Erythroblast (primary cell): Measurements from ENCODE around the gene ZC3H18.

Source experiments
- GATA1 ChIP-seq: IDR thresholded peaks from 2 replicates; pipeline ENCODE4 v1.6.1; 2011; ENCODE audit warnings: low read depth, mild to moderate bottlenecking, control low read depth, low read length, moderate library complexity
- POLR2A ChIP-seq: IDR thresholded peaks from 2 replicates; pipeline ENCODE4 v1.6.1; 2011; ENCODE audit warnings: mild to moderate bottlenecking, low read length

DNA sequence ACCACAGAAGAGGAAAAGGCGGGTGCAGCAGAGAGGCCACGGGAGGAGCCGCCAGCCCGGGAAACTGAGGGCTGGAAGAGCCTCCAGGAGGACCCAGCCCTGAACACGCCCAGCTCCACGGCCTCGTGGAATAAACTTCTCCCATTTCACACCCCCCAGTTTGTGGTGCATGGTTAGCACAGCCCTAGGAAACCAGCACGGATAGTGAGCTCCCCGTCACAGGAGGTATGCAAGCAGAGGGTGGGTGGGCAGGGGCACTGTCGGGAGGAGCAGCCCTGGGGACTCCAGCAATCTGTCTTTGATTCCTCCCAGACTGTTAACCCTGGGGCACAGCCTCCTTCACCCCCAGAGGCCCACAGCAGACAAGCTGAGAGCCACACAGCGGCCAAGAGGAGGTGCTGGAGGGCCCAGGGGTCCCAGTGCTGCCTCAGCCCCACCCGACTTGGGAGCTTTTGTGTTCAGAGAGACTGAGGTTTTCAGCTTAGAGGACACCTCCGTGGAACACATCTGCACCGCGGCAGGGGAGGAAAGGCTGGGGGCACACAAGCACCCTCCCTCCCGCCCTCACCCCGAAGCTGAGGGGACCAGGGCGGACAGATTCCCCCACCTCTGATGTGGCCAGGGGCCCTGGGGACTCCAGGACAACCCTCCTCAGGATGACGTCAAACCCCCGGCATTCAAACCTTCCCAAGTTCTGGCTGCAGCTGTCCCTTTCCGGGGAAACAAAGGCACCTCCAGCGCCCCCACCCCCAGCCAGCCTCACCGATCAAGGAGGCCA lies 66.5 kb downstream of the ZC3H18 start:
- TF ChIP-seq POLR2A (no peak), GATA1 (no peak)
